ENCODE measurements around the gene LRRN2.

Gene LRRN2

GRCh38 chr1:204581759-204582158 is 103.8 kb downstream of the LRRN2 start:
- TF ChIP-seq EZH2 (IDR thresholded peaks at IDR 0.05; ENCODE audit: borderline replicate concordance, low read length): no peak
- no peak for TF ChIP-seq CTCF (IDR thresholded peaks at IDR 0.05; ENCODE audit: low read length)
- peaks cover 38% of the 10 kb centered on the region for H3K4me1 ChIP-seq (ENCODE audit: insufficient read depth, low read length, severe bottlenecking)
- H3K27me3 ChIP-seq (ENCODE audit: insufficient read depth, low read length): no peaks in the 10 kb centered on the region
- no peaks in the 10 kb centered on the region for H4K20me1 ChIP-seq (ENCODE audit: insufficient read depth, low read length)
- H3K9me2 ChIP-seq (ENCODE audit: low read depth, low read length): no peaks in the 10 kb centered on the region
- no peaks in the 10 kb centered on the region for H3K79me2 ChIP-seq (ENCODE audit: insufficient read depth, low read length)
- no peak overlapping the region for H3K9ac ChIP-seq (ENCODE audit: low read length)
- H3K9me3 ChIP-seq (ENCODE audit: low read length): no peaks in the 10 kb centered on the region
- H3K4me2 ChIP-seq (ENCODE audit: low read length): no peak overlapping the region
- H3F3A ChIP-seq (ENCODE audit: insufficient read depth, low read length): no peaks in the 10 kb centered on the region; the same call in 1 of the 2 replicates
- no peak overlapping the region for H3K4me3 ChIP-seq (ENCODE audit: low read depth, low read length, poor library complexity, severe bottlenecking)
- no peaks in the 10 kb centered on the region for H3K36me3 ChIP-seq (ENCODE audit: insufficient read depth, low read length)
- H2AFZ ChIP-seq (ENCODE audit: low read length): no peak overlapping the region
- no peak overlapping the region for H3K27ac ChIP-seq (ENCODE audit: low read depth, low read length, poor library complexity, severe bottlenecking)

- H2AFZ ChIP-seq (ENCODE audit: low read length): no peak overlapping the region
- H3K27ac ChIP-seq (ENCODE audit: low read depth, low read length, poor library complexity, severe bottlenecking): no peak overlapping the region
- H3K36me3 ChIP-seq (ENCODE audit: insufficient read depth, low read length): no peaks in the 10 kb centered on the region
- H3K4me2 ChIP-seq (ENCODE audit: low read length): no peak overlapping the region
- H3K4me3 ChIP-seq (ENCODE audit: low read depth, low read length, poor library complexity, severe bottlenecking): no peak overlapping the region
- H3K9me2 ChIP-seq (ENCODE audit: low read depth, low read length): no peaks in the 10 kb centered on the region
- H3K4me1 ChIP-seq (ENCODE audit: insufficient read depth, low read length, severe bottlenecking): peaks cover 38% of the 10 kb centered on the region
- no peaks in the 10 kb centered on the region for H4K20me1 ChIP-seq (ENCODE audit: insufficient read depth, low read length)
- H3F3A ChIP-seq (ENCODE audit: insufficient read depth, low read length): no peaks in the 10 kb centered on the region; the same call in 1 of the 2 replicates
- no peaks in the 10 kb centered on the region for H3K79me2 ChIP-seq (ENCODE audit: insufficient read depth, low read length)
- no peak for TF ChIP-seq EZH2 (IDR thresholded peaks at IDR 0.05; ENCODE audit: borderline replicate concordance, low read length)
- H3K9me3 ChIP-seq (ENCODE audit: low read length): no peaks in the 10 kb centered on the region
- no peaks in the 10 kb centered on the region for H3K27me3 ChIP-seq (ENCODE audit: insufficient read depth, low read length)
- no peak overlapping the region for H3K9ac ChIP-seq (ENCODE audit: low read length)
Measured at GRCh38 chr1:204580862-204581261, 104.7 kb downstream of the LRRN2 start.

GRCh38 chr1:204579681-204580080 is 105.9 kb downstream of the LRRN2 start:
- TF ChIP-seq EZH2 (IDR thresholded peaks at IDR 0.05; ENCODE audit: borderline replicate concordance, low read length) (no peak), CTCF (IDR thresholded peaks at IDR 0.05; ENCODE audit: low read length) (no peak)
- H3K4me1 ChIP-seq (ENCODE audit: insufficient read depth, low read length, severe bottlenecking): peaks cover 28% of the 10 kb centered on the region
- no peaks in the 10 kb centered on the region for H3K9me2 ChIP-seq (ENCODE audit: low read depth, low read length)
- no peaks in the 10 kb centered on the region for H3K79me2 ChIP-seq (ENCODE audit: insufficient read depth, low read length)
- H3K9ac ChIP-seq (ENCODE audit: low read length): no peak overlapping the region
- no peaks in the 10 kb centered on the region for H3K9me3 ChIP-seq (ENCODE audit: low read length)
- no peak overlapping the region for H2AFZ ChIP-seq (ENCODE audit: low read length)
- H3K4me3 ChIP-seq (ENCODE audit: low read depth, low read length, poor library complexity, severe bottlenecking): no peak overlapping the region
- no peaks in the 10 kb centered on the region for H3K36me3 ChIP-seq (ENCODE audit: insufficient read depth, low read length)
- no peaks in the 10 kb centered on the region for H3K27me3 ChIP-seq (ENCODE audit: insufficient read depth, low read length)
- no peaks in the 10 kb centered on the region; the same call in 1 of the 2 replicates for H3F3A ChIP-seq (ENCODE audit: insufficient read depth, low read length)
- no peaks in the 10 kb centered on the region for H4K20me1 ChIP-seq (ENCODE audit: insufficient read depth, low read length)
- peak overlapping the region; percentile 40; the same call in 1 of the 2 replicates for H3K4me2 ChIP-seq (ENCODE audit: low read length)
- no peak overlapping the region for H3K27ac ChIP-seq (ENCODE audit: low read depth, low read length, poor library complexity, severe bottlenecking)
